ENCODE measurements around the gene ATP8B3.

Gene ATP8B3

DNA sequence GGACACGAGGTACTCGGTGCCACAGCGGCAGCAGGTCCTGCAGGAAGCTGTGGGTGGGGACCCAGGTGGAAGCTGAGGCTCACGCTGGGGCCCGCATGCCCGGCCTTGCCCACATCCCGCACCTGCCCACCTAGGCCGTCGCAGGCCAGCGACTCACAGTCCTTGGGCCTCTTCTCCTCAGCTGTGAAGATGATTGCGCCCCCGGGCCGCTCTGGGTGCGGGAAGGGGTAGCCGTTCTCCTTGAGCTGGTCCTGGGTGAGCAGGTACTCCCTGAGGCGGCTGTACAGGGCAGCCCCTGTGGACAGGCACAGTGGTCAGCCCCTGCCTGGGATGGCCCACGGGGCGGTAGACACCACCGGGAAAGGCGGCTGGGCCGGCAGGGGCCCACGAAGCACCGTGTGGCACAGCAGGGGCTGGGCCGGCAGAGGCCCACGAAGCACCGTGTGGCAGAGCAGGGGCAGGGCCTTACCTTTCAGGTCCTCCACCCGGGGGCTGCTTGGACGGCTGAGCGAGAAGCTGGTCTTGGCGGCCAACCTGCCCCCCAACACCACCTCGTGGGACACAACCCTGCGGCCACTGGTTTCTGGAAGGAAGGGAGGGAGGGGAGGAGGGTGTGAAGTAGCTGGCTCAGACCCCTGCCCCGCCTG lies 6.6 kb upstream of the ATP8B3 start:
- no peak overlapping the region for H3K4me3 ChIP-seq (ENCODE audit: low read length)
- no peak for DNase-seq (ENCODE audit: low read depth)
- TF ChIP-seq, protein P1, sequence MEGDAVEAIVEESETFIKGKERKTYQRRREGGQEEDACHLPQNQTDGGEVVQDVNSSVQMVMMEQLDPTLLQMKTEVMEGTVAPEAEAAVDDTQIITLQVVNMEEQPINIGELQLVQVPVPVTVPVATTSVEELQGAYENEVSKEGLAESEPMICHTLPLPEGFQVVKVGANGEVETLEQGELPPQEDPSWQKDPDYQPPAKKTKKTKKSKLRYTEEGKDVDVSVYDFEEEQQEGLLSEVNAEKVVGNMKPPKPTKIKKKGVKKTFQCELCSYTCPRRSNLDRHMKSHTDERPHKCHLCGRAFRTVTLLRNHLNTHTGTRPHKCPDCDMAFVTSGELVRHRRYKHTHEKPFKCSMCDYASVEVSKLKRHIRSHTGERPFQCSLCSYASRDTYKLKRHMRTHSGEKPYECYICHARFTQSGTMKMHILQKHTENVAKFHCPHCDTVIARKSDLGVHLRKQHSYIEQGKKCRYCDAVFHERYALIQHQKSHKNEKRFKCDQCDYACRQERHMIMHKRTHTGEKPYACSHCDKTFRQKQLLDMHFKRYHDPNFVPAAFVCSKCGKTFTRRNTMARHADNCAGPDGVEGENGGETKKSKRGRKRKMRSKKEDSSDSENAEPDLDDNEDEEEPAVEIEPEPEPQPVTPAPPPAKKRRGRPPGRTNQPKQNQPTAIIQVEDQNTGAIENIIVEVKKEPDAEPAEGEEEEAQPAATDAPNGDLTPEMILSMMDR (conservative IDR thresholded peaks at IDR 0.05; ENCODE audit: low read depth, low read length), result no peak

DNA sequence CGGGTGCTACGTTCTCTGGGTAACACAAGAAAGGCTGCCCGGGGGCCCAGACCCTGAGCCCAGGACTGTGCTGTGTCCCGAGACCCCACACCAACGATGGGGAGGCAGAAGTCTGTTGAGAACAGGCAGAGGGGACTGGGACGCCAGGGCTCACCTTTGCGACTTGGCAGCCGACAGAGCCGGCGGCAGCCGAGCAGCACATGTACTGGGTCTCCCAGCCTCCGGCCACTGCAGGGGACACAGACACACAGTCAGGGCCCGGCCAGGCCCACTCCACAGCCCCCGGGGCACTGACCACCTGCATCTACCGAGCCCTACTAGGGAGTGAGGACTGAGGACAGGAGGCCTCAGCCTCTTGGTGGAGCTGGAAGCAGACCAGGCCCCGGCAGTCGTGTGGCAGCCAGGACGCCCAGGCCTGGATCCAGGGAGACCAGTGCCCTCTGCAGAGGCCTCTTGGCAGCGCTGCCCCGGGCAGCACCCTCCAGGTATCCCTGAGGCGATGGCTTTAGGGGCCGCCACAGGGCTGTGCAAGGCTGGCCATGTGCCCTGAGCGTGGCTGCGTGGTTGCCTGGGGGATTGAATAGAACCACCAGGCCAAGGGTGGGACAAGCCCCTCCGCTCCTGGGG lies 5.6 kb upstream of the ATP8B3 start:
- no peak for DNase-seq (ENCODE audit: low read depth)
- H3K4me3 ChIP-seq (ENCODE audit: low read length), result no peak overlapping the region
- TF ChIP-seq, protein P1 (conservative IDR thresholded peaks at IDR 0.05; ENCODE audit: low read depth, low read length), result no peak

DNA sequence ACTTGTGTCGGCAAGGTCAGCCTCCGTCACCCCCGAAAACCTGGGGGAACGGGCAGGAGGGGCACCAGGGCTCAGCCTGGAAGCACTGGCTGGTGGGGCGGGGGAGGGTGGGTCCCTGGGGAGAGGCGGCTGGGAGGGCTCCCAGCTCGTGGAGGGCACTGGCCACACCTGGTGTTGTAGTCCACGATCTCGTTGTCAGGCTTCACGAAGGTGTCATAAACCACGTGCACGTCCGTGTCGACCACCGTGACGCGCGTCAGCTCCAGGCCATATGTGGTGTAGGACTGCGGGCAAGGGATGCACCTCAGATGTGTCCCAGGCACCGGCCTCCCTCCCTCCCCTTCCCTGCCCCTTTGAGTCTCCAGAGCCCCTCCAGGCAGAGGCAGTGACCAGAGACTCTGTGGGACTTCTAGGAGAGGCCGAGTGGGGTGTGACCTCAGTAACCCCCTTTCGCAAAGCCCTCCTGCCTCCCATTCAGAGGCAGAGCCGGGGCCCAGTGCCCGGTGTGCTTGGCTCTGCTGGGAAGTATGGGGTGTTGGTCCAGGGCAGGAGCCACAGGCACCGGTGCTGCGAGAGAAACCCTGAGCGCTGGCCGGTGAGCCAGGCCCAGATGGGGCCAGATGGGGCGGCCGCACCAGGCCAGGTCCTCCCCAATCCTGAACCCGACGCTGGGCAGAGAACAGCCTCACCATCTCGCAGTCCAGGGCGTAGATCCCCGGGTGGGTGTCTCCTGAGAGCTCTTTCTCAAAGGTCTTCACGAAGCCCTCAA lies 4.6 kb upstream of the ATP8B3 start:
- DNase-seq (ENCODE audit: low read depth), result no peak
- no peak overlapping the region for H3K4me3 ChIP-seq (ENCODE audit: low read length)
- TF ChIP-seq, protein P1 (conservative IDR thresholded peaks at IDR 0.05; ENCODE audit: low read depth, low read length), result no peak

DNA sequence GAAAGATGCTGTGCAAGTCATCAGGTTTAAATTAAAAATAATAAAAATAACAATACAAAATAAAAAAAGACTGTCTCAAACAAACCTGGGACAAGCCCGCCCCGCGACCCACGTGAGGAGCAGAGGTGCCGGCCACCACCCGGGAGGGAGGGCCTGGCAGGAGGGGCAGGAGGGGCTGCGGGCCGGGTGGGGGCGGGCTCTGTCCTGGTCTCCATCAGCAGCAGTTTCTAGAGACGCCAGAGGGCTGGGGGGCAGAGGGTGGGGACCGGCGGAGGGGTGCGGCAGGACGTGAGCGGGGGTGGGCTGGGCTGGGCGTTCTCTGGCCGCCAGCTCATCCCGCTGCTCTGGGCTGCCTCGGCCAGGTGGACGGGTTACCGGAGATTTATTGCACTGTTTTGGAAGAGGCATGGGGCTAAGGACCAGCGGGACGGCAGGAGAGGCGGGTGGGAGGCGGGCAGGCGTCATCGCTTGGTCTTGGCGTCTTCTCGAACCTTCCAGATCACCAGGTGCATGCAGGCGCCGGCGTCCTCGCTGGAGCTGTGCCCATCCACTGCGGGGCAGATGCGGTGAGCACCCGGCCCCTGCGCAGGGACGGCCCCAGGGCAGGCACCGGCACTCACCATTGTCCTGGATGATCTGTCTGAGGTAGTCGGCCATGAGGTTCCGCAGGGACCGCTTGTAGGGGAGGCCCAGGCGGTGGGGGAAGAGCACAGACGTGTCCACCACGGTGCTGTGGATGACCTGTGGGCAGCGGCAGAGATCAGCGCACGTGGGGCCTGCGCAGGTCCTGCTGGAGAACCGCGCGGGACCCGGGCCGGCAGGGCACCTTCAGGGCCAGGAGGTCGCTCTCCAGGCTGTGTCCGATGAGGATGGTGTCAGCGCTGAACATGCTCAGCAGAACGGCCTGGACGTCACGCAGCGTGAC lies 3.8 kb upstream of the ATP8B3 start:
- H3K4me3 ChIP-seq (ENCODE audit: low read length), result no peak overlapping the region
- TF ChIP-seq, protein P1 (conservative IDR thresholded peaks at IDR 0.05; ENCODE audit: low read depth, low read length), result no peak
- DNase-seq (ENCODE audit: low read depth), result no peak

DNA sequence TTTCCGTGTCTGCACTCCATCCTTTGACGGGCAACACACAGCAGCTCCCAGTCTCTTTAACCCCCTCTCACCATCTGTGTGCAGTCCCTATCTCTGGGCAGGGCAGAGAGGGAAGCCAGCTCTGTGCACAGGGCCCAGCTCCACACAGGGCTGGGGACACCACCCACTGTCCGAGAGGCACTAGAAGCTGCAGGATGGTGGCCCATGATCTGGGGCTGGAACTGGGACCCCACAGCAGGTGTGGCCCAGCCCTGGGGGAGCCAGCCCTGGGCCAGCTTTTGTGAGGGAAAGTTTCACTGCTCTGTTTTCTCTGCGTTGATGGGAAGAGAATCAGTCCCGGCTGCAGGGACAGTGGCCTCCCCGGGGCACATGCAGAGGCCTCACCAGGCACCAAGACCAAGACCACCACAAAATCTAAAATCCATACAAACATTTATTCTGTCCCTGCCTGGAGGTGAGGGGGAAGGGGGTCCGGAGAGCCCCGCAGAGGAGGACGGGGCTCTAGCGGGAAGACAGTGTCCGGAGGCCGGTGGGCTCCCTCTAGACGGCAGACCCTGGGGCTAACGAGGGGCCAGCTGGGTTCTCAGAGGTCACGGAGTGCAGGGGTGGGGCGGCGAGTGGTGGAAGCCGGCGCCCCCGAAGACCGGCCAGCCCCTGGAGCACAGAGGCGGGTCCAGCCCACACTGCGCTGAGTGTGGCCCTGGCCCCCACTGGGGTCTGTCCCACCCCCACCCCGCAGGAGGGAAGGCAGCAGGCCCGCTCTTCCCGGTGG lies 2.9 kb upstream of the ATP8B3 start:
- TF ChIP-seq, protein P1 (conservative IDR thresholded peaks at IDR 0.05; ENCODE audit: low read depth, low read length), result no peak
- DNase-seq (ENCODE audit: low read depth), result no peak
- no peak overlapping the region for H3K4me3 ChIP-seq (ENCODE audit: low read length)

DNA sequence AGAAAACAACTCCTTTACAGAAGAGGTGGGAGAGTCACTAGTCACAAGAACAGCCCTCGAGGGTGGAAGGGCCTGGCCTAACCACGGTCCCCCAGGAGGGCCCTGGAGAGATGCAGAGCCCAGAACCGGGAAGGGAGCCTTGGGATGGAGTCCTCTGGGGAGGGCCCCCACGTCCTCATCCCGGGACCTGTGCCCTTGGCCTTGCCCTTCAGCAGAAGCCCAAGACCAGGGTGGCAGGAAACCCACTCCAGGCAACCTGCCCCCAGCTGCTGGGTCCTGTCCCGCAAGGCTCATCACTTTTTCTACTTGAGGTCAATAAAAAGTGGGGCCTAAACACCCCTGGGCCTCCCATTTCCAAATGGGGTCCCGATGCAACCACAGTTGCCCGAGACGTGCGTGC lies 2.3 kb upstream of the ATP8B3 start:
- no peak for DNase-seq (ENCODE audit: low read depth)
- TF ChIP-seq, protein P1 (conservative IDR thresholded peaks at IDR 0.05; ENCODE audit: low read depth, low read length), result no peak
- H3K4me3 ChIP-seq (ENCODE audit: low read length), result no peak overlapping the region
